Upper lobe of right lung (tissue), 1 donor: ENCODE results near the gene CDH4. TPM values are rescaled to one million over a fixed set of nuclear protein-coding genes. Genes with fewer than 3 reads are reported as not detected.
A peak's percentile ranks its signal among the peaks of the same experiment; 100 is the strongest.

Experiments
- ATAC-seq: fragments of 200-7000 bp; cut with Tn5 transposase; one replicate; pipeline ENCODE4 v1.9.1; 2020; ENCODE audit warnings: mild to moderate bottlenecking, moderate library complexity
- DNase-seq: peaks from one replicate; pipeline ENCODE4 v3.0.0-alpha.2; 2020
- H3K27ac ChIP-seq: fragments of 200-600 bp; one replicate; pipeline ENCODE4 v1.8.0; 2022
- H3K27me3 ChIP-seq: fragments of 200-600 bp; one replicate; pipeline ENCODE4 v1.8.0; 2022; ENCODE audit warnings: mild to moderate bottlenecking
- H3K36me3 ChIP-seq: fragments of 200-600 bp; one replicate; pipeline ENCODE4 v1.8.0; 2022
- H3K4me1 ChIP-seq: fragments of 200-600 bp; one replicate; pipeline ENCODE4 v1.8.0; 2022
- H3K4me3 ChIP-seq: fragments of 200-600 bp; one replicate; pipeline ENCODE4 v1.8.0; 2022; ENCODE audit warnings: mild to moderate bottlenecking
- H3K9me3 ChIP-seq: fragments of 200-600 bp; one replicate; pipeline ENCODE4 v1.8.0; 2022
- CTCF ChIP-seq: fragments of 200-600 bp; IDR thresholded peaks from one replicate; pipeline ENCODE4 v1.8.0; 2022; ENCODE audit warnings: antibody characterized with exemption
- intact Hi-C: fragments of 100-400 bp; cut with DNase I; formaldehyde crosslinking; loops from one replicate; pipeline ENCODE4 v1.11.0; 2022
- total RNA-seq: library from RNA; stranded (reverse); fragmentation: NEBNext Ultra II Directional; extraction: Animal tissue kit (Norgen Biotek cat#: 25700); gene quantifications from one replicate; pipeline ENCODE4 v1.2.1, GENCODE V29; 2021
- donor health status: DM: no; HTN: yes; CAD: no; lungs with severe emphysema.

The CDH4 gene
- total RNA-seq, 1 donor from 2014 or later: 0.23 TPM

- Histone ChIP-seq H3K9me3 (no peaks in the 10 kb centered on the region), H3K27me3 (no peaks in the 10 kb centered on the region), H3K4me3 (no peak overlapping the region), H3K4me1 (no peaks in the 10 kb centered on the region), H3K27ac (no peak overlapping the region), H3K36me3 (no peaks in the 10 kb centered on the region)
- ATAC-seq (no peak), DNase-seq (no peak)
- intact Hi-C loops: no loop called here
- TF ChIP-seq CTCF: no peak
These were observed 456.8 kb downstream of the CDH4 start for GRCh38 chr20:61708891-61709290.

GRCh38 chr20:61710108-61710507, 458.0 kb downstream of the CDH4 start:
- DNase-seq (no peak), ATAC-seq (no peak)
- Histone ChIP-seq H3K4me3 (no peak overlapping the region), H3K4me1 (no peaks in the 10 kb centered on the region), H3K27ac (no peak overlapping the region), H3K9me3 (no peaks in the 10 kb centered on the region), H3K36me3 (no peaks in the 10 kb centered on the region), H3K27me3 (no peaks in the 10 kb centered on the region)
- no peak for TF ChIP-seq CTCF
- intact Hi-C loops: no loop called here

GRCh38 chr20:61712688-61713087, 460.6 kb downstream of the CDH4 start:
- no peak for ATAC-seq

GRCh38 chr20:61718361-61719005, 466.4 kb downstream of the CDH4 start:
- Histone ChIP-seq H3K4me1 (no peaks in the 10 kb centered on the region), H3K27me3 (no peaks in the 10 kb centered on the region), H3K27ac (no peak overlapping the region), H3K4me3 (no peak overlapping the region), H3K9me3 (no peaks in the 10 kb centered on the region), H3K36me3 (no peaks in the 10 kb centered on the region)
- no peak for DNase-seq
- intact Hi-C loops: no loop called here
- TF ChIP-seq CTCF: no peak
- ATAC-seq: no peak

More at GRCh38 chr20:61712688-61713087, 460.6 kb downstream of the CDH4 start:
- no peak for TF ChIP-seq CTCF
- Histone ChIP-seq H3K27me3 (no peaks in the 10 kb centered on the region), H3K4me3 (no peak overlapping the region), H3K27ac (no peak overlapping the region), H3K4me1 (no peaks in the 10 kb centered on the region), H3K36me3 (no peaks in the 10 kb centered on the region), H3K9me3 (no peaks in the 10 kb centered on the region)
- intact Hi-C loops: no loop called here
- no peak for DNase-seq

GRCh38 chr20:61719691-61720347, 467.8 kb downstream of the CDH4 start:
- H3K27me3 ChIP-seq: no peaks in the 10 kb centered on the region
- no peak for ATAC-seq
- H3K36me3 ChIP-seq: no peaks in the 10 kb centered on the region
- H3K4me3 ChIP-seq: peak overlapping the region; percentile 10
- H3K4me1 ChIP-seq: no peaks in the 10 kb centered on the region
- intact Hi-C loops: no loop called here
- no peak overlapping the region for H3K27ac ChIP-seq
- no peak for TF ChIP-seq CTCF
- DNase-seq: no peak
- H3K9me3 ChIP-seq: no peaks in the 10 kb centered on the region
